ENCODE measurements around the gene PPP4C. TPM values are rescaled to one million over a fixed set of nuclear protein-coding genes. Genes with fewer than 3 reads are reported as not detected.

PPP4C gene
- polyA plus RNA-seq, 1 donor from 2014 or later = 173 TPM

DNA sequence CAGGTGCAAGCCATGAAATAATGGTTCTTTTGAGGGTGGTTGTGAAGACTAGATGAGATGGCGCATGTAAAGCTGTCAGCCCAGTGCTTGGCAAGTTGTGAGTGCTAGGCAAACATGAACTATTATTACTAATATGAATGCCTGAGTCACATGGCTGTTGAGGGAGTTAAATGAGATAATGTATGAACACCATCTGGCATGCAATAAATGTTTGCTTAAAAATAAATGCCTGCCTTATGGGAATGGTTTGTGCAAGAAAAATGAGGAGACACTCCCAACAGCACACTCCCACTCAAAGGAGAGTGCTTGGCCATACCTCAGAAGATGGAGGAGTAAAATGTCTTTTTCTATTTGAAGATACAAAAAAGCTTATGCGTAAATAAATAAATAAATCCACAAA lies 43.6 kb downstream of the PPP4C start:
- H3F3A ChIP-seq (ENCODE audit: insufficient read depth, low read length, poor library complexity, severe bottlenecking) = no peaks in the 10 kb centered on the region
- no peaks in the 10 kb centered on the region for H3K79me2 ChIP-seq (replicated peaks; ENCODE audit: insufficient read depth, low read length)
- no peak overlapping the region for H3K4me2 ChIP-seq (ENCODE audit: low read length)
- H3K4me3 ChIP-seq (ENCODE audit: low read length) = no peak overlapping the region
- no peak for TF ChIP-seq POLR2AphosphoS5 (IDR thresholded peaks at IDR 0.05)
- TF ChIP-seq SMC3 (conservative IDR thresholded peaks at IDR 0.05; ENCODE audit: poor library complexity) = no peak
- TF ChIP-seq TAF1 (IDR thresholded peaks at IDR 0.05; ENCODE audit: low read depth) = no peak
- no peak for TF ChIP-seq MXI1 (conservative IDR thresholded peaks at IDR 0.05; ENCODE audit: poor library complexity, severe bottlenecking)
- TF ChIP-seq, protein P1, sequence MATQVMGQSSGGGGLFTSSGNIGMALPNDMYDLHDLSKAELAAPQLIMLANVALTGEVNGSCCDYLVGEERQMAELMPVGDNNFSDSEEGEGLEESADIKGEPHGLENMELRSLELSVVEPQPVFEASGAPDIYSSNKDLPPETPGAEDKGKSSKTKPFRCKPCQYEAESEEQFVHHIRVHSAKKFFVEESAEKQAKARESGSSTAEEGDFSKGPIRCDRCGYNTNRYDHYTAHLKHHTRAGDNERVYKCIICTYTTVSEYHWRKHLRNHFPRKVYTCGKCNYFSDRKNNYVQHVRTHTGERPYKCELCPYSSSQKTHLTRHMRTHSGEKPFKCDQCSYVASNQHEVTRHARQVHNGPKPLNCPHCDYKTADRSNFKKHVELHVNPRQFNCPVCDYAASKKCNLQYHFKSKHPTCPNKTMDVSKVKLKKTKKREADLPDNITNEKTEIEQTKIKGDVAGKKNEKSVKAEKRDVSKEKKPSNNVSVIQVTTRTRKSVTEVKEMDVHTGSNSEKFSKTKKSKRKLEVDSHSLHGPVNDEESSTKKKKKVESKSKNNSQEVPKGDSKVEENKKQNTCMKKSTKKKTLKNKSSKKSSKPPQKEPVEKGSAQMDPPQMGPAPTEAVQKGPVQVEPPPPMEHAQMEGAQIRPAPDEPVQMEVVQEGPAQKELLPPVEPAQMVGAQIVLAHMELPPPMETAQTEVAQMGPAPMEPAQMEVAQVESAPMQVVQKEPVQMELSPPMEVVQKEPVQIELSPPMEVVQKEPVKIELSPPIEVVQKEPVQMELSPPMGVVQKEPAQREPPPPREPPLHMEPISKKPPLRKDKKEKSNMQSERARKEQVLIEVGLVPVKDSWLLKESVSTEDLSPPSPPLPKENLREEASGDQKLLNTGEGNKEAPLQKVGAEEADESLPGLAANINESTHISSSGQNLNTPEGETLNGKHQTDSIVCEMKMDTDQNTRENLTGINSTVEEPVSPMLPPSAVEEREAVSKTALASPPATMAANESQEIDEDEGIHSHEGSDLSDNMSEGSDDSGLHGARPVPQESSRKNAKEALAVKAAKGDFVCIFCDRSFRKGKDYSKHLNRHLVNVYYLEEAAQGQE (IDR thresholded peaks at IDR 0.05; ENCODE audit: borderline replicate concordance) = no peak
- TF ChIP-seq EP300 (conservative IDR thresholded peaks at IDR 0.05; ENCODE audit: poor library complexity, severe bottlenecking) = no peak
- TF ChIP-seq, protein P2, sequence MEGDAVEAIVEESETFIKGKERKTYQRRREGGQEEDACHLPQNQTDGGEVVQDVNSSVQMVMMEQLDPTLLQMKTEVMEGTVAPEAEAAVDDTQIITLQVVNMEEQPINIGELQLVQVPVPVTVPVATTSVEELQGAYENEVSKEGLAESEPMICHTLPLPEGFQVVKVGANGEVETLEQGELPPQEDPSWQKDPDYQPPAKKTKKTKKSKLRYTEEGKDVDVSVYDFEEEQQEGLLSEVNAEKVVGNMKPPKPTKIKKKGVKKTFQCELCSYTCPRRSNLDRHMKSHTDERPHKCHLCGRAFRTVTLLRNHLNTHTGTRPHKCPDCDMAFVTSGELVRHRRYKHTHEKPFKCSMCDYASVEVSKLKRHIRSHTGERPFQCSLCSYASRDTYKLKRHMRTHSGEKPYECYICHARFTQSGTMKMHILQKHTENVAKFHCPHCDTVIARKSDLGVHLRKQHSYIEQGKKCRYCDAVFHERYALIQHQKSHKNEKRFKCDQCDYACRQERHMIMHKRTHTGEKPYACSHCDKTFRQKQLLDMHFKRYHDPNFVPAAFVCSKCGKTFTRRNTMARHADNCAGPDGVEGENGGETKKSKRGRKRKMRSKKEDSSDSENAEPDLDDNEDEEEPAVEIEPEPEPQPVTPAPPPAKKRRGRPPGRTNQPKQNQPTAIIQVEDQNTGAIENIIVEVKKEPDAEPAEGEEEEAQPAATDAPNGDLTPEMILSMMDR (IDR thresholded peaks at IDR 0.05; ENCODE audit: poor library complexity, severe bottlenecking) = no peak
- TF ChIP-seq RAD21 (conservative IDR thresholded peaks at IDR 0.05) = no peak
- no peak for TF ChIP-seq EZH2 (IDR thresholded peaks at IDR 0.05; ENCODE audit: borderline replicate concordance, insufficient read depth, low read length, poor library complexity, severe bottlenecking)
- no peaks in the 10 kb centered on the region for H3K36me3 ChIP-seq (ENCODE audit: insufficient read depth, low read length)
- H2AFZ ChIP-seq (ENCODE audit: low read depth, low read length) = no peak overlapping the region
- H3K9me3 ChIP-seq (ENCODE audit: low read length) = no peaks in the 10 kb centered on the region
- no peaks in the 10 kb centered on the region for H3K9me2 ChIP-seq (ENCODE audit: insufficient read depth, low read length)
- no peaks in the 10 kb centered on the region for H3K27me3 ChIP-seq (ENCODE audit: insufficient read depth, low read depth, low read length)
- H4K20me1 ChIP-seq (ENCODE audit: insufficient read depth) = no peaks in the 10 kb centered on the region
- H3K27ac ChIP-seq (ENCODE audit: low read length) = no peak overlapping the region
- H3K9ac ChIP-seq (ENCODE audit: low read length) = no peak overlapping the region

GRCh38 chr16:30120340-30121105 lies 44.7 kb downstream of the PPP4C start:
- Histone ChIP-seq H3K4me3 (ENCODE audit: low read length) (no peak overlapping the region), H3K36me3 (ENCODE audit: insufficient read depth, low read length) (no peaks in the 10 kb centered on the region), H3K27ac (ENCODE audit: low read length) (no peak overlapping the region), H3K9me3 (ENCODE audit: low read length) (no peaks in the 10 kb centered on the region), H3K9me2 (ENCODE audit: insufficient read depth, low read length) (no peaks in the 10 kb centered on the region), H3K4me2 (ENCODE audit: low read length) (no peak overlapping the region), H4K20me1 (ENCODE audit: insufficient read depth) (no peaks in the 10 kb centered on the region), H3F3A (ENCODE audit: insufficient read depth, low read length, poor library complexity, severe bottlenecking) (no peaks in the 10 kb centered on the region), H2AFZ (ENCODE audit: low read depth, low read length) (no peak overlapping the region), H3K9ac (ENCODE audit: low read length) (no peak overlapping the region), H3K27me3 (ENCODE audit: insufficient read depth, low read depth, low read length) (no peaks in the 10 kb centered on the region), H3K79me2 (replicated peaks; ENCODE audit: insufficient read depth, low read length) (no peaks in the 10 kb centered on the region)
- TF ChIP-seq MXI1 (conservative IDR thresholded peaks at IDR 0.05; ENCODE audit: poor library complexity, severe bottlenecking) = no peak
- no peak for TF ChIP-seq SMC3 (conservative IDR thresholded peaks at IDR 0.05; ENCODE audit: poor library complexity)
- no peak for TF ChIP-seq EZH2 (IDR thresholded peaks at IDR 0.05; ENCODE audit: borderline replicate concordance, insufficient read depth, low read length, poor library complexity, severe bottlenecking)
- TF ChIP-seq POLR2AphosphoS5 (IDR thresholded peaks at IDR 0.05) = no peak
- TF ChIP-seq TAF1 (IDR thresholded peaks at IDR 0.05; ENCODE audit: low read depth) = no peak
- TF ChIP-seq EP300 (conservative IDR thresholded peaks at IDR 0.05; ENCODE audit: poor library complexity, severe bottlenecking) = no peak
- TF ChIP-seq, protein P2 (IDR thresholded peaks at IDR 0.05; ENCODE audit: poor library complexity, severe bottlenecking) = no peak
- no peak for TF ChIP-seq RAD21 (conservative IDR thresholded peaks at IDR 0.05)
- TF ChIP-seq, protein P1 (IDR thresholded peaks at IDR 0.05; ENCODE audit: borderline replicate concordance) = no peak

All from neural cell (in vitro differentiated cells).